Neural cell (in vitro differentiated cells): ENCODE results near the gene ZNF358.

Source experiments
- EZH2 ChIP-seq: fragments of 200-600, 300-800 bp; shearing (Covaris generic), sonication (generic); IDR thresholded peaks from 2 replicates; pipeline ENCODE4 v1.6.1; 2014; ENCODE audit warnings: antibody characterized with exemption, low read length, borderline replicate concordance, mild to moderate bottlenecking; ENCODE audit not compliant: insufficient read depth, poor library complexity, severe bottlenecking
- MXI1 ChIP-seq: fragments of 450-650 bp; conservative IDR thresholded peaks from 2 replicates; pipeline ENCODE4 v1.6.1; 2014; ENCODE audit warnings: antibody characterized with exemption, mild to moderate bottlenecking; ENCODE audit not compliant: poor library complexity, severe bottlenecking
- POLR2AphosphoS5 ChIP-seq: IDR thresholded peaks from 2 replicates; pipeline ENCODE4 v1.6.1; 2012
- RAD21 ChIP-seq: fragments of 450-650 bp; conservative IDR thresholded peaks from 2 replicates; pipeline ENCODE4 v1.6.1; 2014; ENCODE audit warnings: antibody characterized with exemption, mild to moderate bottlenecking, moderate library complexity
- TAF1 ChIP-seq: IDR thresholded peaks from 2 replicates; pipeline ENCODE4 v1.6.1; 2012; ENCODE audit warnings: low read depth
- TF ChIP-seq, protein P1 (sequence below): fragments of 450-650 bp; IDR thresholded peaks from 2 replicates; pipeline ENCODE4 v1.5.1; 2014; ENCODE audit warnings: antibody characterized with exemption, mild to moderate bottlenecking, moderate library complexity; ENCODE audit not compliant: poor library complexity, severe bottlenecking

- TF ChIP-seq EZH2 (no peak), POLR2AphosphoS5 (no peak), MXI1 (no peak), RAD21 (no peak), TAF1 (no peak)
- TF ChIP-seq, protein P1, sequence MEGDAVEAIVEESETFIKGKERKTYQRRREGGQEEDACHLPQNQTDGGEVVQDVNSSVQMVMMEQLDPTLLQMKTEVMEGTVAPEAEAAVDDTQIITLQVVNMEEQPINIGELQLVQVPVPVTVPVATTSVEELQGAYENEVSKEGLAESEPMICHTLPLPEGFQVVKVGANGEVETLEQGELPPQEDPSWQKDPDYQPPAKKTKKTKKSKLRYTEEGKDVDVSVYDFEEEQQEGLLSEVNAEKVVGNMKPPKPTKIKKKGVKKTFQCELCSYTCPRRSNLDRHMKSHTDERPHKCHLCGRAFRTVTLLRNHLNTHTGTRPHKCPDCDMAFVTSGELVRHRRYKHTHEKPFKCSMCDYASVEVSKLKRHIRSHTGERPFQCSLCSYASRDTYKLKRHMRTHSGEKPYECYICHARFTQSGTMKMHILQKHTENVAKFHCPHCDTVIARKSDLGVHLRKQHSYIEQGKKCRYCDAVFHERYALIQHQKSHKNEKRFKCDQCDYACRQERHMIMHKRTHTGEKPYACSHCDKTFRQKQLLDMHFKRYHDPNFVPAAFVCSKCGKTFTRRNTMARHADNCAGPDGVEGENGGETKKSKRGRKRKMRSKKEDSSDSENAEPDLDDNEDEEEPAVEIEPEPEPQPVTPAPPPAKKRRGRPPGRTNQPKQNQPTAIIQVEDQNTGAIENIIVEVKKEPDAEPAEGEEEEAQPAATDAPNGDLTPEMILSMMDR = no peak
Measured at GRCh38 chr19:7476777-7477494, 39.0 kb upstream of the ZNF358 start.
